ENCODE measurements around the gene OFD1. TPM values are rescaled to one million over a fixed set of nuclear protein-coding genes. Genes with fewer than 3 reads are reported as not detected.

OFD1 gene
- total RNA-seq, 1 donor from 2014 or later = 40.7 TPM

DNA sequence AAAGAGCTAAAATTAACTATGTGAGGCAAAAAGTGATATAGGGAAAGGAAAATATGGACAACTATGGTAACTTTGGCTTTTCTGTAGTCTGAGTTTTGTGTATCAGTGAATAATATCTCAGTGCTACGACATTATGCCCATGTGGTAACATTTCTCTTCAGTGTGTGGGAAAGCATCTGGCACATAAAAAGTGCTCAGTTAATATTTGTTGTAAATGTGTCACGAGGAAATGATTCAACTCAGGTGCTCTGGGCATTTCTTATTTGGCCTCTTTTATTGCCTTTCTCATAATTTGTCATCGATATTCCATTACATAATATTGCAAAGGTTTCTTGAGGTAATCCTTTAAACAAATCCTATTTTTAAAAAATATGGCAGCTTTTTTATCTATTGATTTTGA is 17.6 kb downstream of the OFD1 start:
- DNase-seq (ENCODE audit: low spot score) = no peak

- no peak for DNase-seq (ENCODE audit: low spot score)
Measured at GRCh38 chrX:13752646-13753045, 18.1 kb downstream of the OFD1 start.

DNA sequence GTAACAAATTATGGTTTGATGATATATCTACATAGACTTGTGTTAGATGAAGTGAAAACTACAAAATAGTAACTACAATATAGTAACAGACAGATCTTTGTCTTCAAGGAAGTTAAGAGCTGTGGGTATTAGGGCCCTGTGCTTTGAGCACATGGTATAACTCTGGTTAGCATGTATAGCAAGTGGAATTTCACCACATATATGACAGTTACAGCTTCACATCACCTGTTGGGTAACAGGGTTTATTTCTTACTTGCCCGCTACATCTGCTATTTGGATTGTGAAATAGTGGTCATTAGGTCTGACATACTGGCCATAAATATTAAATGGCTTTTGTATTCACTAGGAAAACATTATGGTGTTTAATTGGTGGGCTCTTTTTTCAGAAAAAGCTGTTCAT is 20.2 kb downstream of the OFD1 start:
- DNase-seq (ENCODE audit: low spot score) = no peak

GRCh38 chrX:13755254-13755653 is 20.7 kb downstream of the OFD1 start:
- no peak for DNase-seq (ENCODE audit: low spot score)

GRCh38 chrX:13756381-13756780 is 21.8 kb downstream of the OFD1 start:
- no peak for DNase-seq (ENCODE audit: low spot score)

- DNase-seq (ENCODE audit: low spot score) = no peak
Measured at GRCh38 chrX:13759152-13759718, 24.7 kb downstream of the OFD1 start.

DNA sequence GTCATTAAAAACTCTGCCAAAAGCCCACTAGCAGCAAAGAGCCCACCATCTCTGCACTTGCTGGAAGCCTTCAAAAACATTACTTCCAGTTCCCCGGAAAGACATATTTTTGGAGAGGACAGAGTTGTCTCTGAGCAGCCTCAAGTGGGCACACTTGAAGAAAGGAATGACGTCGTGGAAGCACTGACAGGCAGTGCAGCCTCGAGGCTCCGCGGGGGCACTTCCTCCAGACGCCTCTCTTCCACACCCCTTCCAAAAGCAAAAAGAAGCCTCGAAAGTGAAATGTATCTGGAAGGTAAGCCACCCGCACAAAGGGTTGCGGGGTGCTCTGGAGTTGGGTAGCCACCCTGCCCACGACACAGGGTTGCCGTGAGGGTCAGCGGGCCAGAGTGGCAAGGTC is 25.9 kb downstream of the OFD1 start:
- no peak for DNase-seq (ENCODE audit: low spot score)

DNA sequence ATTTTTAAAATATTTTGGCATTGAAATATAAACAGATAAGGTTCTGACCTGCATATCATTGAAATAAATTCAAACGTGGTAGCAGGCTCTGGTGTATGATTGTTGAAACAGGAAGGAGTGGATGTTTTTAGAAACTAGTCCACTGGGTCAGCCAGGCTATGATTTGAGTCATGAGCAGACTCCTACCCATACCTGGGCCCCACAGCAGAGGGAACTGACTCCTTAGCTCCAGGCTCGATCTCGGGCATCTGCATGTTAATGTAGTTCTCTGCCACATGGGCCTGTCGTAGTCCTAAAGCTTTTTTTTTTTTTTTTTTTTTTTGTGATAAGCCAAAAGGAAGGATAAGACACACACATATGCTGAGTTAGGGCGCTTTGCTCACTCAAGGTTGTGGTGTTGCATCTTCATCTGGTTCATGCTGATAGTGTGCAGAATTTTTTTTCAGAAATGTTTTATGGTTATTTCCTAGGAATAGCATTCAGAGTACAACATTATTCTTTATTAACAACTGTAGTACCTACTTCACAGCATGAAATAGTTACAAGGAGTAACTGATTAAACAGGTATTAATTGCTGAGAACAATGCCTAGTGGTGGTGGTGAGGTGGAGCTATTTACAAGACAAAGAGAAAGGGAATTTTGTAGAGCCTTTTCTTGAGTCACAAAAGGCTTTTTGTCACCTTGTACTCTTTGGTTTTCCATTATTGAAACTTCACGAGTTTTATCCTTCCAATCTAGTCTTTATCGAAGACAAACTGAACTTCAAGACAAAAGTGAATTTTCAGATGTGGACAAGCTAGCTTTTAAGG is 27.3 kb downstream of the OFD1 start:
- no peak for DNase-seq (ENCODE audit: low spot score)

GRCh38 chrX:13763489-13763888 is 28.9 kb downstream of the OFD1 start:
- no peak for DNase-seq (ENCODE audit: low spot score)

DNA sequence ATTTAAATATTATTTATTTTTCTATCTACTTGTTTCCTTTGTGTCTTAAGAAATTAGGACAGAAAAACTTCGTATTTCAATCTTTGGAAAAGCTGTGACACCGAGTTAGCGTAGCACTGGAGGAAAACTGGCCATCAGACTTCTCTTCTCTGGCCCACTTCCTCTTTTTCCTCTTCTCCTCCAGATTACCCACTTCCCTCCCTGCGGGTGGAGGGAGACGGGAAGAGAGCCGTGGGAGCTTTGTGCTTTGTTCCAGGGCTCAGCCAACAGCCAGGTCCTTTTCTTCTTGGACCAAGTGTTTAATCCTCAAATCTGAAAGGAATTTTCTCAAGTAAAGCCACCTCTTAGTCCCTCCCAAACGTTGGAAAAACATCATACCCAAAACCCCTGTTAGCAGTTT is 29.7 kb downstream of the OFD1 start:
- no peak for DNase-seq (ENCODE audit: low spot score)

DNA sequence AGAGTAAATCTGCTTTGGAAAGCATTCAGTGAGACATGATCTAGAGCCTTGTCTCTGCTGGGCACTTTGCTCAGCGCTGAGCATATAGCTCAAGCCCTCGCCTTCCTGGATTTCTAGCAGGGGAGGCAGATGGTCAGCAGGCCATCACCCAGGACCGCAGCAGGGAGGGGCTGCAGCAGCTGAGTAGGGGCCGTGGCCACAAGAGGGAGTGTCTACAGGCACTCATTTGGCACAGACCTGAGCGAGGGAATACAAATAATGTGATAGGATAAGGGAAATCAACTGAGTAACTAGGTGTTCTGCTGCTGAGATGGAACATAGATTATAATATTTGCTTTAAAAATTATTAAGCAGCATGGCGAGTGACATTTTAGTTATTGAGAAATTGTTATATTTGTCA is 30.2 kb downstream of the OFD1 start:
- no peak for DNase-seq (ENCODE audit: low spot score)

DNA sequence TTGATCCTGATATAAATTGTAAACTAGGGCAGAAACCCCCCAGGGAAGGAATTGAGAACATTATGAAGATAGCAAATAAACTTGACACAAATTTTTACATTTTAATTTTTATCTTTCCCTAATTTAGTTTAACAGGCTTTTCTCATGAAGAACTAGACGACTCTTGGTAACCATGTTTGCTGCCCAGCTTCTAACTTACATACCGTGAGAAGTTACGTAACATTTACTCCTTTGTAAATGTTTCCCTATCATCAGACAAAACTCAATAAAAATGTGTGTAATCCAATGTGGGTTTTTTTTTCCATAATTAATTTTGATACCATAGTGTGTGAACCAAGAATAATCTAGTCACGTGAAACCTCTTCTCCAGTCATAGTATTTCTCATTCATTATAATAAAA is 34.4 kb downstream of the OFD1 start:
- no peak for DNase-seq (ENCODE audit: low spot score)

- no peak for DNase-seq (ENCODE audit: low spot score)
Measured at GRCh38 chrX:13770013-13770535, 35.5 kb downstream of the OFD1 start.

DNA sequence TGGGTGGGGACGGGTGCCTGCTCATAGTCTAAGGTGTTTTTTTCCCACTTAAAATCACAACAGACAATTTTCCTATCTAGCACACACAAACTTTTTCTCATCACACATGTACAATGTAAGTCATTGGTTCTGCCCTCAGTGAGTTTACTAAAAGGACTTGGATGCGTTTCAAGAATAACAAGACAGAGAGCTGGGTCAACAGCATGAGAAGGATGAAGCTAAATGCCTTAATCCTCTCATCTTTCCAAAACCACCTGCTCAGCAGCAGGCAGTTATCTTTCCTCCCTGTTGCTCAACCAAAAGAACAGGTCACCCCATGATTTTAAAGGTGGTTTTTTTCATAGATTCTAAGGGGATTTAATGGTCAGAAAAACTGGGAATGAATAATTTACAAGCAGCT is 40.1 kb downstream of the OFD1 start:
- no peak for DNase-seq (ENCODE audit: low spot score)

- no peak for DNase-seq (ENCODE audit: low spot score)
Measured at GRCh38 chrX:13775837-13776236, 41.3 kb downstream of the OFD1 start.

DNA sequence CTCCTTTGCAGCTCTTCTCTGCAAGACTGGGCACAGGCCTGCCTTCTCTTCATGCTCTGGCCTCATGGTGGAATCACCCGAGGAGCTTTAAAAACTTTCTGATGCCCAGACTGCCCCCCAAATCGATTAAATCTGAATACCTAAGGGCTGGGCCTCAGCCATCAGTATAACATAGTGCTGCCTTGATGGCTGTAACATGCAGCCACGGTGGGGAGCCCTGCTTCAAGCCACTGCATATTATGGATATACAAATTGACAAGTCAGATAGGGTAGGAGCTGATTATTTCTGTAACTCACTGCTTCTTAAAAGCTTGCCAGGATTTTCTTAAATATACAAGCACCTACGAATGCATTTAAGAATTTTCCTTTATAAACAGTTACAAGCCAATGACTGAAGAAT is 41.8 kb downstream of the OFD1 start:
- DNase-seq (ENCODE audit: low spot score) = no peak

DNA sequence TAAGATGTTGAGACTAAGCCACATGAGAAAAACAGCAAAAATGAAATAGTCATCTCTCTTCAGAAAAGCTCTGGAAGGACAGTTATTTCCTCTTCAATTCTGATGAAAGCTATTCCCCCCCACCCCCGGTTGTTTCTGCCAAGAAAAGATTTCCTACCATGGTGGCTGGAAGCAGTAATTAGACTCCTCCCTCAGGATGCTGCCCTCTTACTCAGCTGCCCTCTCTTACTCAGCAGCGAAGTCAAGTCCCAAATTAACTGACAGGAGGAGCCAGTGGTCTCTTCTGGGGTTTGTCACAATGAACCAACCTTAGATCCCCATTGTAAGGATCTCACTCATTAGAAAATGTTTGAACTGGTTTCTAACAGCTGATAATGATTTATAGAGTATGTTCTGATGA is 44.4 kb downstream of the OFD1 start:
- no peak for DNase-seq (ENCODE audit: low spot score)

DNA sequence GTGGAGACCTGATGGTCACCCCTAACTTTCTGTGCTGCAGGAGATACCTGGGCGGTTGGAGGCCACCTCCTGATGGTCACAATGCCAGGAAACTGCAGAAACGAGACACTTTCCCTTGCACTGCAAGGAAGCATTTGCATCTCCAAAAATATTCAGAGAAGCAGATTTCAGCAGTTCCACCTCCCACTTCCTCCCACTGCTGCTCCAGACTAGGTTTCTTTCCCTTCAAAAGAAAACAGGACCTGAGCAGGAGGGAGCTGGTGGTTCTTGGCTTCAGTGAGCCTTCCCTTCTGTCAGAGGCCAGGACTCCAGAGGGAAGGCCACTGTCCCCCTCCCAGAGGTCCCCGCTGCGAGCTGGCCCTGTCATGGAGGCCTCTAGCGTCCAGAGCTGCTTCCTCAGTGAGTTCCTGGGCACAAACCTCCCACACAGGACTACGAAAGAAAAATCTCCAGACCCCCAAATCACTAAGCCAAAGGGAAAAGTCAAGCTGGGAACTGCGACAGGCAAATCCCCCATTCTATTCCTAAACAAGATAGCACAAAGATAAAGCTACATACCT is 46.4 kb downstream of the OFD1 start:
- no peak for DNase-seq (ENCODE audit: low spot score)

DNA sequence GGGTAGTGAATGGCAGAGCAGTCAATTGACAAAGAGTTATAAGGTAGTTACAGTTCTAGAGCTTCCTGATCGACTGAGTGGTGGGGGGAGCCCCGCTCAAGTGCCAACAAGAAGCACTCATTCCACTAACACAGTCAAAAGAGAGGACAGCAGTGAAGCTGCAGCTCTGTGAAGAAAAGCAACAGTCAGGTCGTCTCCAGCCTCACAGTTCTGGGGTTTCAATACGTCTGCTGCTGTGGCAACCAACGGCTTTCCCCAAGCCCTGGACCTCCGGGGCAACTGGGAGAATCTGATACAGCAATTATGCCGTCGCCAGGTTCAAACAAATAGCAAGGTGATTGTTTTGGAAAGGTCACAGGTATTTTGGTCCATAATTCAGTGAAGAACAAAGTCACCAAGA is 51.5 kb downstream of the OFD1 start:
- no peak for DNase-seq (ENCODE audit: low spot score)

- no peak for DNase-seq (ENCODE audit: low spot score)
Measured at GRCh38 chrX:13790206-13791131, 55.9 kb downstream of the OFD1 start.

GRCh38 chrX:13791145-13791544 is 56.6 kb downstream of the OFD1 start:
- DNase-seq (ENCODE audit: low spot score) = no peak

- no peak for DNase-seq (ENCODE audit: low spot score)
Measured at GRCh38 chrX:13791559-13791958, 57.0 kb downstream of the OFD1 start.
